ENCODE measurements around the gene ZNF264.
A peak's percentile ranks its signal among the peaks of the same experiment; 100 is the strongest.
"Not testable (repeated sequence)": the region's sequence is repeated elsewhere in the genome, so short reads cannot be mapped to it uniquely, and the experiment has no call there.

ZNF264 gene

GRCh38 chr19:57191141-57192076, at the start of gene ZNF264:
Gene ZNF264, plus strand, starts transcription at chr19:57191500. Its CDS starts 414 bp downstream, at chr19:57191914.
- peak; percentile 92 for DNase-seq

DNA sequence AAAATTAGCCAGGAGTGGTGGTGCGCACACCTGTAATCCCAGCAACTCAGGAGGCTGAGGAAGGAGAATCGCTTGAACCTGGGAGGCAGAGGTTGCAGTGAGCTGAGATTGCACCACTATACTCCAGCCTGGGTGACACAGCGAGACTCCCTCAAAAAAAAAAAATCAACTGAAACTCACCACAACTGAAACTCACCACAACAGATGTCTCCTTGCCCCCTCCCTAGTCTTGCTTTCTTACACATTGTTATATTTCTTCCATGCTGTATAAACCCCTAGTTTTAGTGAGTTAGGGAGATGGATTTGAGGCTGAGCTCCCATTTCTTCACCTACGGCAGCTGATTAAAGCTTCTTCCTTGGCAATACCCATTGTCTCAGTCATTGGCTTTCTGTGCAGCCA, 49.6 kb upstream of the ZNF264 start:
- no peak for DNase-seq

DNA sequence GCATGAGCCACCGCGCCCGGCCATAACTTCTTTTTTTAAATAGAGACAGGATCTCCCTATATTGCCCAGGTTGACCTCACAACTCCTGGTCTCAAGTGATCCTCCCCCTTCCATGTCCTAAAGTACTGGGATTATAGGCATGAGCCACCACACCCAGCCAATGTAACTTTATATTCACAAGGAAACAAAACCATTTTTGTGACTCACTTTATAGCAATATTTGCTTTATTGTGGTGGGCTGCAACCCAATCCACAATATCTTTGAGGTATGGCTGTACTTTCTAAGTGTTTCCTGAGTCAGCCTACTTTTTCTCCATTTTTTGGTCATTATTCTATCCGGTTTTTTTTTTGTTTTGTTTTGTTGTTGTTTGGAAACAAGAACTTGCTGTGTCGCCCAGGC, 38.4 kb upstream of the ZNF264 start:
- no peak for DNase-seq

DNA sequence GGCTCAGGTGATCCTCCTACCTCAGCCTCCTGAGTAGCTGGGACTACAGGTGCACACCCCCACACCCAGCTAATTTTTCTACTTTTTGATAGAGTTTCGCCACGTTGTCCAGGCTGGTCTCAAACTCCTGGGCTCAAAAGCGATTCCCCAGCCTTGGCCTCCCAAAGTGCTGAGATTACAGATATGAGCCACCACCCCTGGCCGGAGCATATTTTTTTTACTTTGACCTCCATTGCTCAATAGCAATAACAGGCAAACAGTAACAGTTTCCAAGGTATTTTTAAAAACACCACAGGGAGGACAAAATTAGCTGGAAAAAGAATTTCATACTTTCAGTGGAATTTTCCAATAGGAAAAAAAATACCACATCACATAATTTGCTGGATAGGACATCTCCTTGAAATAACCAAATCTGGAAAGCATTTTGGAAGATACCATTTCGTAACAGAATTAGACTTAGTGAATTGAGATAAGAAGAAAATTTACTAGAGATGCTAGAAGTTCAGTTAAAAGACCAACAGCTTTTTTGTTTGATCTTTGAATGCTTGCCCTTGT, 29.2 kb upstream of the ZNF264 start:
- no peak for DNase-seq

DNA sequence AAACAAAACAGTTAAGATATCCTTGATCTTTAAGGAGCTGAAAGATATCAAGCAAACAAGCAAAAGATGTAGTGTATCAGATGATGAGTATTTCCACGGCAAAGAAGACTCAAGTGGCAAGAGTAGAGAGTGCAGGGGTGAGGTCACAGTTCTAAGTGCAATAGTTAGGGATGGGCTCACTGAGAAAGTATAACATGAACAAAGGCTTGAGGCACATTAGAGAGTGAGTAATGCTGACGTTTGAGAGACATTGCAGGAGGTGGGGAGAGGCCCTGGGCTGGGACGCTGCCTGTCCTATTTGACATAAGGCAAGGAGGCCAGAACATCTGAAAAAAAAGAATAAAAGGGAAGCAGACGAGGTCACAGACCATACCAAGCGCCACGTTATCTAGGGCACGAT, 25.5 kb upstream of the ZNF264 start:
- no peak for DNase-seq

GRCh38 chr19:57167385-57167784, 23.9 kb upstream of the ZNF264 start, which contains the start of gene DUXA:
Gene DUXA, minus strand, starts transcription at chr19:57167485. Its CDS starts 42 bp downstream, at chr19:57167443.
- no peak for DNase-seq

DNA sequence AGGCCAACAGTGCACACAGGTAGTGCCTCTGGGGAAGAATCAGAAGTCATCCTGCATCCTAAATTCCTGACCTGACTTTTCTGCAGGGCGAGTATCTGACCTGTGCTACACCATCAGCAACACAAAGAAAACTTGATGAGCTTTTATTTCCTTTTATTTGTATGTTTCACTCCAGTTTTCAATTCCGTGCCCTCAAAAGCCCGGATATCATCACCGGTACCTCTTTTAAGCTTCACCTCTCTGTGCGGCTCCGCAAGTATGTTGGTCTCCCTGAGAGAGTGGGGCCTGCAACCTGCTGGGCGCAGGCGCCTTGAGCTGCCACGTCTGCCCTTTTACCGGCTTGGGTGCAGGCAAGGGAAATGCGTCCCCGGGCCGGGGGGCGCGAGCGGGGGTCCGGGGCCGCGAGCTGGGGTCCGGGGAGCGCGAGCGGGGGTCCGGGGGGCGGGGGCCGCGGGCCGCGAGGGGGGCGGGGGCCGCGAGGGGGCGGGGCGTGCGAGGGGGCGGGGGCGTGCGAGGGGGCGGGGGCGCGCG, 19.7 kb upstream of the ZNF264 start:
- peak; percentile 26 for DNase-seq

DNA sequence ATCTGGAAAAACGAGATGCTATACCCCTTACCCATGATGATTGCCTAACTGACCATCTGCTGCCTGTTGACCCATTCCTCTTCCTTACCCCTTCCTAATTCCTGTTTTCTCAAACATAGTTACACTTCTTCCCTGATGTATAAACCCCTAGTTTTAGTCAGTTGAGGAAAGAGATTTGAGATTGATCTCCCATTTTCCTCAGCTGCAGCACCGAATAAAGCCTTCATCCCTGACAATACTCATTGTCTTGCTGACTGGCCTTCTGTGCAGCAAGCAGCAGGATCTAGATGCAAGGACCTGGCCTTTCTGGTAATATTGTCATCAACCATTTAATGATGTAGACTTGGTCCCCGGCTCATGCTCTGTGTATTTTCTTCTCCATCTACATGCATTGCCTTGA, 999 bp upstream of the ZNF264 start:
- no peak for DNase-seq

- DNase-seq = no peak
These were observed 749 bp downstream of the ZNF264 start for GRCh38 chr19:57192077-57192420.

GRCh38 chr19:57192993-57193392, 1.7 kb downstream of the ZNF264 start:
- DNase-seq = no peak

DNA sequence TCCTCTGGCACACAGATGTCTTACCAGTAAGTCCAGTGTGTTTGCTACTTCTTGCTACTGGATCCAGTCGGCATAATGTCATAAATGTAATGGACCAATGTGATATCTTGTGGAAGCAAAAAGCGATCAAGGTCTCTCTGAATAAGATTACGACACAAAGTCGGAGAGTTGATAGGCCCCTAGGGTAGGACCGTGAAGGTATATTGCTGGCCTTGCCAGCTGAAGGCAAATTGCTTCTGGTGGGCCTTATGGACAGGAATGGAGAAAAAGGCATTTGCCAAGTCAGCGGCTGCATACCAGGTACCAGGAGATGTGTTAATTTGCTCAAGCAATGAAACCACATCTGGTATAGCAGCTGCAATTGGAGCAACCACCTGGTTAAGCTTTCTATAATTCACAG, 6.6 kb downstream of the ZNF264 start:
- DNase-seq = not testable (repeated sequence)

GRCh38 chr19:57202160-57202559, 10.9 kb downstream of the ZNF264 start:
- DNase-seq = no peak

DNA sequence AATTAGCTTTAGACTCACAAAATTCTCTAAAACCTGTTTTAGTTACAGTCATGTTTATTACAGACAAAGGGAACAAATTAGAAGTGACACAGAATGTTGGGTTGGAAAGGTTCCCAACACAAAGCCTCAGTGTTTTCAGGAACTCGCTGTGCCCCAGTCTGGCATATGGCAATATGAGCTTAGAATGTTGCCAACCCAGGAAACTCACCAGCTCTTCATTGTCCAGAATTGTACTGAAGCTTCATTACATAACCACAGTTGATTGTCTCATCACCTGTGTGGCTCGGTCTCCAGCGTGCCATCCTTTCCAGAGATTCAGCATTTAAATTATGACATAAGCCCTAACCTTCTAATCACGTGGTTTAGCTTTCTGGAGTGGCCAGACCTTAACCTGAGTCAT, 19.1 kb downstream of the ZNF264 start:
- DNase-seq = no peak

GRCh38 chr19:57212109-57212508, 20.8 kb downstream of the ZNF264 start:
- no peak for DNase-seq

GRCh38 chr19:57227502-57227901, 36.2 kb downstream of the ZNF264 start:
- DNase-seq = no peak

DNA sequence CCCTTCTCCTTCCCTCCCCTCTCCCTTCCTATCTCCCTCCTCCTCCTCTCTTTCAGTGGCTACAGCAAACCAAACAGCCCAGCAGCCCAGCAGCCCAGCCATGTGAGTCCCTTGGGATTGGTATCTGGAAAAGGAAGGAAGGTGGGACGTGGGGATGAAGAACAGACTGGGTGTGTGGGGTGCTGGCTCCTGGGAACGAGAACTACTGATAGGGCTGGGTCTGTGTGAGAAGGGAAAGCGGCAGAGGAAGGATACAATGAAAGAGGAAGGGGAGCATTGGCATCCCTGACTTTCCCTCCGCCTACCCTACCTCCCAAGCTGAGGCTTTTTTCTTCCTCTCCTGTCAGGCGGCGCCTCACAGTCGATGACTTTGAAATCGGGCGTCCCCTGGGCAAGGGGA, 40.4 kb downstream of the ZNF264 start:
- no peak for DNase-seq

DNA sequence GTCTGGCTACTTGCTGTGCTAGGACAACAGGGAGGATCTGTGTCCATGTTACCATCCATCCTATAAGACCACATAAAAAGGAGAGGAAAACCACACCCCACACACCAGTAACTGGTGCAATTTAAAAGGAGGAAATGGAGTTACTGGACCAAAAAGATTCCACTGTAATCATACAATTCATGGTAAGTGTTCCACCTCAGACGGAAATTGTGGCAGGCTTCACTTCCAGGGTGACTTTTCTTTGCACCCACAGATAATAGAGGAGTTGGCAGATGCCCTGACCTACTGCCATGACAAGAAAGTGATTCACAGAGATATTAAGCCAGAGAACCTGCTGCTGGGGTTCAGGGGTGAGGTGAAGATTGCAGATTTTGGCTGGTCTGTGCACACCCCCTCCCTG, 41.9 kb downstream of the ZNF264 start:
- DNase-seq = no peak

DNA sequence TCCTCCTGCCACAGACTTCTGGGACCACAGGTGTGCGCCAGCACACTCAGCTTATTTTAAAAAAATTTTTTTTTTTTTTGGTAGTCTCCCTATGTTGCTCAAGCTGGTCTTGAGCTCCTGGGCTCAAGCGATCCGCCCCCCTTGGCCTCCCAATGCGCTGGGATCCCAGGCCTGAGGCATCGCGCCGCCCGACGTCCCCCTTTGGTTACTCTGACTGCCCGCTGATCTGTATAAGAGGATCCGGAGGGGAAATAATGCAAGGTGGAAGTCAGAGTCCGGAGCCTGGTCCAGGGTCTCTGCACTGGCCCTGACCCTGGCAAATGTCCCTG, 48.6 kb downstream of the ZNF264 start:
- DNase-seq = no peak

DNA sequence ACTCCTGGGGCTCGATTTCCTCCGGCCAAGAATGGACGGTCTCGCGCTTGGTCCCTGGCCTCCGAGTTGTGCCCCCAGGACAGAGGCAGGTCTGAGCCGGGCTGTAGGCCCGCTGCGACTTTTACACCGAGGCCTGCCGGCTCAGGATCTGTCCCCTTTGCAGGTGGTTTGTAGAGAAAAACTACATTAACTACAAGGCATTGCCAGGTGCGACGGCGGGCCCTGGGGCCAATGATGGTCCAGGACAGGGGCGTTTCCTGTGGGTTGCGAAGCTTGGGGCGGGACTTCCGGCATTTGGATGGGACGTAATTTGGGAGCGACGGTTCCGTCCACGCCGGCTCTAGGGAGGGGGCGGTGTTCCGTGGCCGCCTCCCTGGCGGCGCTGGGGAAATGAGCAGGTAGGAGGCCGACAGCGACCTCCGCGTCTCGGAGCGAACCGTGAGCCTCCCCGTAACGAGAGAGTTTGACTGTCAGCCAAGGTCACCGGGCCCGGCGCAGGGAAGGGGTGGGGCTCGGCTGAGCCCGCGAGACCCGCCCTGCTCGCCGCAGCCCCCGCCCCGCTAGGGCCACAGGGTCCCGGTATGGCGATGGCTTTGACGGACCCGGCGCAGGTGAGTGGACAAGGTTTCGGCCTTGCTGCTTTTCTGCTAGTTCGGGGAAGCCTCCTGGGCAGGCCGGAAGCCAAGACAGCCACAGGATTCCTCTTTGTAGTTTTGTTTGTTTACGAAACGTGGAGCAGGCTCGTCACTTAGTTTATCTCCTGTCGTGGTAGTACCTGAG, 49.2 kb downstream of the ZNF264 start, which contains the start of gene ZNF805:
Gene ZNF805 (plus strand): TSS at position 322 of the 780 bp plus-strand sequence. CDS start 260 bp downstream, at position 582.
- DNase-seq = peak; percentile 97

DNA sequence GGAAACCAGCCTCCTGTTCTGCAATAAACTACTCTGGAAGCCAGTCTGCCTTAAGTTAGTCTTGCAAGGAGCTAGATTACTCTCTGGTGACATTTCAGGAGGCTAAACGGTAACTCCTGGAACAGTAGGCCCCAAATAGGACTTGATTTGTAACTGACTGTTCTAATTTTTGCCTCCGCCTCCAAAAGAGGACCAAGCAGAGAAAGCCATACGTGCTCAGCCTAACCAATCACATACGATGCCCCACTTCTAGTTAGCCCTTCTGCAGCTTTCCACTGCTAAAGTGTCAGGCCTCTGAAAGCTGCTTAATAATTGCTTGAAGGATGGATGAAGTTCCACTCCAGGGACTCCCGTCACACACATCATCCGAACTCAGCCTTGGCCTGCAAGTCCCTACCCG, 49.9 kb downstream of the ZNF264 start:
- DNase-seq = no peak

DNA sequence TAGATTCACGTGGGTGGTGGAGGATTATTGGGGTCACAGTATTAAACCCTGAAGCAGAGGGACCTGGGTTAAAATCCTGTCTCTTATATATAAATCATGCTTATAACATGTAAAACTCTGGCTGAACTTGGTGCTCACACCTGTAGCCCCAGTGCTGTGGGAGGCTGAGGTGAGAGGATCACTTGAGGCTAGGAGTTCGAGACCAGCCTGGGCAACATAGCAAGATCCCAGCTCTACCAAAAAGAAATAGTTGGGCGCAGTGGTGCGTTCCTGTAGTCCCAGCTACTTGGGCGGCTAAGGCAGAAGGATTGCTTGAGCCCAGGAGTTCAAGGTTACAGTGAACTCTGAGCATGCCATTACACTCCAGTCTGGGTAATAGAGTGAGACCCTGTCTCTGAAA, 51.5 kb downstream of the ZNF264 start:
- DNase-seq = no peak

GRCh38 chr19:57244513-57244912, 53.2 kb downstream of the ZNF264 start:
- DNase-seq = no peak

DNA sequence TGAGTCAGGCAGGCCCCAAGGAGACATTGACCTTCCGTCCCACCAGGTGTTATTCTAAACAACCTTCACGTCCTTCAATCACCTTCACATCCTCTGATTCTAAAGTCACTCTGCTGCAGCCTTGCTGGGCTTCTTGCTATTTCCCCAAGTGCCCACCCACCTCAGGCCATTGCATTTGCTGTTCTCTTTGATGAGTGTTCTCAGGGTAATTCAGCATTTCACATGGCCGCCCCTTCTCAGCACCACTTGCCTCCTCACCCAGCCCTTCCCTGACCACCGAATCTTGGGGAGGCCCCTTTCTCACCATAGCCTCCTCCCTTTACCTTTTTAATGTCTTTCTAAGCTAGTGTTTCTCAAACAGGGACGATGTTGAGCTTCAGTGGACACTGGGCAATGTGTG, 53.8 kb downstream of the ZNF264 start:
- DNase-seq = no peak

All from activated gamma-delta T cell treated with Interleukin-2 at 50 U/mL for 16 hours (primary cell).